ENCODE results near the gene CKAP2L. TPM values are rescaled to one million over a fixed set of nuclear protein-coding genes. Genes with fewer than 3 reads are reported as not detected.

CKAP2L gene
- total RNA-seq, 1 donor from 2014 or later, result 2.1 TPM

- DNase-seq (ENCODE audit: low read depth), result no peak
- no peak overlapping the region for H3K27ac Mint-ChIP-seq (ENCODE audit: unreplicated experiment)
- FAIRE-seq, result no peak
- peaks cover 6% of the 10 kb centered on the region for H3K27me3 Mint-ChIP-seq (ENCODE audit: low read depth, unreplicated experiment)
- no peaks in the 10 kb centered on the region for H3K36me3 ChIP-seq (ENCODE audit: insufficient read depth, low read length)
- TF ChIP-seq CTCF (IDR thresholded peaks at IDR 0.05; ENCODE audit: insufficient read depth, low read depth, low read length), result no peak
- no peak for TF ChIP-seq EZH2 (IDR thresholded peaks at IDR 0.05; ENCODE audit: insufficient read depth, low read length)
- no peak overlapping the region for H3K4me2 ChIP-seq (ENCODE audit: low read length)
- H3K36me3 Mint-ChIP-seq (ENCODE audit: low read depth, unreplicated experiment), result no peaks in the 10 kb centered on the region
- H4K20me1 ChIP-seq (ENCODE audit: insufficient read depth, low read length), result no peaks in the 10 kb centered on the region
- H3K9me3 ChIP-seq (ENCODE audit: insufficient read depth, low read depth, low read length), result no peaks in the 10 kb centered on the region
- no peak overlapping the region for H3K27ac ChIP-seq (ENCODE audit: low read depth, low read length)
- H2AFZ ChIP-seq (ENCODE audit: low read depth, low read length), result no peak overlapping the region
- peaks cover 21% of the 10 kb centered on the region for H3K4me1 ChIP-seq (ENCODE audit: insufficient read depth, low read length)
- H3K4me3 ChIP-seq (ENCODE audit: insufficient read depth, low read depth, low read length), result no peak overlapping the region
- no peak overlapping the region for H3K9ac ChIP-seq (ENCODE audit: low read length)
- no peaks in the 10 kb centered on the region for H3K79me2 ChIP-seq (ENCODE audit: insufficient read depth, low read length)
- no peaks in the 10 kb centered on the region for H3K9me3 Mint-ChIP-seq (ENCODE audit: unreplicated experiment)
- H3K27me3 ChIP-seq (ENCODE audit: insufficient read depth, low read length), result no peaks in the 10 kb centered on the region
- peaks cover 21% of the 10 kb centered on the region for H3K4me1 Mint-ChIP-seq (ENCODE audit: low read depth, unreplicated experiment)
- no peak overlapping the region for H3K4me3 Mint-ChIP-seq (ENCODE audit: unreplicated experiment)
Observed at GRCh38 chr2:112693596-112693995, 70.8 kb downstream of the CKAP2L start.

- Mint-ChIP-seq H3K36me3 (ENCODE audit: low read depth, unreplicated experiment) (no peaks in the 10 kb centered on the region), H3K27me3 (ENCODE audit: low read depth, unreplicated experiment) (peaks cover 6% of the 10 kb centered on the region), H3K27ac (ENCODE audit: unreplicated experiment) (peak overlapping the region; percentile 96), H3K4me3 (ENCODE audit: unreplicated experiment) (no peak overlapping the region), H3K4me1 (ENCODE audit: low read depth, unreplicated experiment) (peaks cover 21% of the 10 kb centered on the region), H3K9me3 (ENCODE audit: unreplicated experiment) (no peaks in the 10 kb centered on the region)
- Histone ChIP-seq H3K27ac (ENCODE audit: low read depth, low read length) (peak overlapping the region; percentile 73), H3K9ac (ENCODE audit: low read length) (peak overlapping the region; percentile 42), H3K4me1 (ENCODE audit: insufficient read depth, low read length) (peaks cover 21% of the 10 kb centered on the region), H3K27me3 (ENCODE audit: insufficient read depth, low read length) (no peaks in the 10 kb centered on the region), H3K79me2 (ENCODE audit: insufficient read depth, low read length) (no peaks in the 10 kb centered on the region), H3K4me2 (ENCODE audit: low read length) (peak overlapping the region; percentile 67), H3K9me3 (ENCODE audit: insufficient read depth, low read depth, low read length) (no peaks in the 10 kb centered on the region), H2AFZ (ENCODE audit: low read depth, low read length) (no peak overlapping the region), H3K36me3 (ENCODE audit: insufficient read depth, low read length) (no peaks in the 10 kb centered on the region), H3K4me3 (ENCODE audit: insufficient read depth, low read depth, low read length) (no peak overlapping the region), H4K20me1 (ENCODE audit: insufficient read depth, low read length) (no peaks in the 10 kb centered on the region)
- TF ChIP-seq CTCF (IDR thresholded peaks at IDR 0.05; ENCODE audit: insufficient read depth, low read depth, low read length), result no peak
- no peak for TF ChIP-seq EZH2 (IDR thresholded peaks at IDR 0.05; ENCODE audit: insufficient read depth, low read length)
- DNase-seq (ENCODE audit: low read depth), result peak; percentile 19
- FAIRE-seq, result no peak
Observed at GRCh38 chr2:112692918-112693317, 71.5 kb downstream of the CKAP2L start.

- H4K20me1 ChIP-seq (ENCODE audit: insufficient read depth, low read length), result no peaks in the 10 kb centered on the region
- H3K27ac ChIP-seq (ENCODE audit: low read depth, low read length), result peak overlapping the region; percentile 73
- DNase-seq (ENCODE audit: low read depth) (peak; percentile 90), FAIRE-seq (peak; percentile 97)
- no peaks in the 10 kb centered on the region for H3K9me3 ChIP-seq (ENCODE audit: insufficient read depth, low read depth, low read length)
- H3K4me2 ChIP-seq (ENCODE audit: low read length), result peak overlapping the region; percentile 67
- no peaks in the 10 kb centered on the region for H3K36me3 ChIP-seq (ENCODE audit: insufficient read depth, low read length)
- TF ChIP-seq CTCF (IDR thresholded peaks at IDR 0.05; ENCODE audit: insufficient read depth, low read depth, low read length) (no peak), EZH2 (IDR thresholded peaks at IDR 0.05; ENCODE audit: insufficient read depth, low read length) (no peak)
- H3K4me3 Mint-ChIP-seq (ENCODE audit: unreplicated experiment), result no peak overlapping the region
- H3K27me3 ChIP-seq (ENCODE audit: insufficient read depth, low read length), result no peaks in the 10 kb centered on the region
- H3K9me3 Mint-ChIP-seq (ENCODE audit: unreplicated experiment), result no peaks in the 10 kb centered on the region
- no peaks in the 10 kb centered on the region for H3K79me2 ChIP-seq (ENCODE audit: insufficient read depth, low read length)
- H3K4me1 Mint-ChIP-seq (ENCODE audit: low read depth, unreplicated experiment), result peaks cover 21% of the 10 kb centered on the region
- no peaks in the 10 kb centered on the region for H3K36me3 Mint-ChIP-seq (ENCODE audit: low read depth, unreplicated experiment)
- H3K4me3 ChIP-seq (ENCODE audit: insufficient read depth, low read depth, low read length), result no peak overlapping the region
- H2AFZ ChIP-seq (ENCODE audit: low read depth, low read length), result no peak overlapping the region
- peaks cover 21% of the 10 kb centered on the region for H3K4me1 ChIP-seq (ENCODE audit: insufficient read depth, low read length)
- H3K27me3 Mint-ChIP-seq (ENCODE audit: low read depth, unreplicated experiment), result peaks cover 8% of the 10 kb centered on the region
- peak overlapping the region; percentile 42 for H3K9ac ChIP-seq (ENCODE audit: low read length)
- H3K27ac Mint-ChIP-seq (ENCODE audit: unreplicated experiment), result peak overlapping the region; percentile 96
Observed at GRCh38 chr2:112692495-112692911, 71.9 kb downstream of the CKAP2L start.

All from astrocyte (in vitro differentiated cells and primary cell).